Ishikawa (cell line): ENCODE results near the gene SBNO2.
A peak's percentile ranks its signal among the peaks of the same experiment; 100 is the strongest.

Experiments
- CEBPB ChIP-seq: IDR thresholded peaks from 2 replicates; pipeline ENCODE4 v1.6.1; 2012
- CREB1 ChIP-seq: IDR thresholded peaks from 2 replicates; pipeline ENCODE4 v1.6.1; 2012; ENCODE audit warnings: low read depth
- EGR1 ChIP-seq: IDR thresholded peaks from 2 replicates; pipeline ENCODE4 v1.6.1; 2012
- EP300 ChIP-seq: IDR thresholded peaks from 2 replicates; pipeline ENCODE4 v1.6.1; 2012; ENCODE audit warnings: borderline replicate concordance
- FOXM1 ChIP-seq: IDR thresholded peaks from 2 replicates; pipeline ENCODE4 v1.6.1; 2012; ENCODE audit warnings: low read depth, borderline replicate concordance
- NFIC ChIP-seq: IDR thresholded peaks from 2 replicates; pipeline ENCODE4 v1.6.1; 2012
- RAD21 ChIP-seq: IDR thresholded peaks from 2 replicates; pipeline ENCODE4 v1.6.1; 2012; ENCODE audit warnings: low read depth
- TAF1 ChIP-seq: IDR thresholded peaks from 2 replicates; pipeline ENCODE4 v1.6.1; 2012; ENCODE audit warnings: low read depth, mild to moderate bottlenecking
- TCF12 ChIP-seq: IDR thresholded peaks from 2 replicates; pipeline ENCODE4 v1.6.1; 2012; ENCODE audit warnings: low read depth
- TEAD4 ChIP-seq: IDR thresholded peaks from 2 replicates; pipeline ENCODE4 v1.6.1; 2012
- YY1 ChIP-seq: IDR thresholded peaks from 2 replicates; pipeline ENCODE4 v1.6.1; 2012; ENCODE audit warnings: low read depth
- ZBTB7A ChIP-seq: IDR thresholded peaks from 2 replicates; pipeline ENCODE4 v1.6.1; 2012; ENCODE audit warnings: low read depth
- TF ChIP-seq, protein P1 (sequence below): IDR thresholded peaks from 2 replicates; pipeline ENCODE4 v1.6.1; 2012; ENCODE audit warnings: low read depth, mild to moderate bottlenecking
- TF ChIP-seq, protein P2 (sequence below): IDR thresholded peaks from 2 replicates; pipeline ENCODE4 v1.6.1; 2012
- TF ChIP-seq, protein P3 (sequence below): IDR thresholded peaks from 2 replicates; pipeline ENCODE4 v1.6.1; 2012

SBNO2 gene

DNA sequence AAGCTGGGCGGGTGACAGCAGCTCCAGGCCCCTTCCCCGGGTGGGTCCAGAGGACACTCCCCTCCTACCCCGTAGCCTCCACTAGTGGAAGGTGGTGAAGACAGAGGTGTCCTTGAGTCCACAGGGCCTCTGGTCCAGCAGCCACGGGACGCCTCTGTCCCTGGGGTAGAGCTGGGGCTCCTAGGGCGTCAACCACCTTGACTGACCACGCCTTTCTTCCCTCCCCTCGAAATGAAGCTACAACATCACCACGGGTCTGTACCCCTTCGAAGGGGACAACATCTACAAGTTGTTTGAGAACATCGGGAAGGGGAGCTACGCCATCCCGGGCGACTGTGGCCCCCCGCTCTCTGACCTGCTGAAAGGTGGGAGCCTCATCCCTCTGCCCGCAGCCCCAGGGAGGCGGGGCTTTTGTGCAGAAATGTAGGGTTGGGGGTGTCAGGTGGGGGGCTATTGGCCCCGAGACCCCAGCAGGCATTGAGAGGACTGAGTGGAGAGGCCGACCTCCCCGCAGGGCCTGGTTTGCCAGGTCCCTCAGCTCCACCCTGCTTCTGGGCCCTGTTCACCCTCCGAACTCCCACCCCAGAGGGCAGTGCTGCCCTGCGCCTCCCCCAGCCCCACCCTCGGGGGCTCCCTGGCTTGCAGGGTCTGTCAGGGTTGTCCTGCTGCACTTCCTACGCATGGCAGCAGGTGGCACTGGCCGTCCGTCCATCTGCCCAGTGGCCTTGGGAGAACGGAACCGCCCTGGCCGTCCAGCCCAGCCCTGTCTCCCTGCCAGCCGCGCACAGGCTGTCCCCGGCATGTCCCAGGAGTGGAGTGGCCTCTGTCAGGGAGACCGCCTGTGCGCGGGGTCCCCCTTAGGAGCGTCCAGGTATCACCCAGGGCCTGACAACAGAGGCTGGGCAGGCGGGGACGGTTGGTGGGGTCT lies 47.2 kb upstream of the SBNO2 start:
- TF ChIP-seq ZBTB7A (no peak), RAD21 (peak; percentile 54), TAF1 (no peak)

DNA sequence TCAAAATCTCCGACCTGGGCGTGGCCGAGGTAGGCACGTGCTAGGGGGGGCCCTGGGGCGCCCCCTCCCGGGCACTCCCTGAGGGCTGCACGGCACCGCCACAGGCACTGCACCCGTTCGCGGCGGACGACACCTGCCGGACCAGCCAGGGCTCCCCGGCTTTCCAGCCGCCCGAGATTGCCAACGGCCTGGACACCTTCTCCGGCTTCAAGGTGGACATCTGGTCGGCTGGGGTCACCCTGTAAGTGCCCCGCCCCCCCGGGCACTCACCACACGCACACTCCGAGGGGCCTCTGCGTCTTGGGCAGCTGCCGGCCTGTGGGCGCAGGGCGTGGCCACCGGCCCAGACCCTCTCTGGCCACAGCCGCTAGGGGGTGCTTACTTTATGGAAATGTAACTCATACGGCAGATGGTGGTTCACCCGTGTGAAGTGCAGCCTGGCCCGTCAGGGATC lies 46.4 kb upstream of the SBNO2 start:
- TF ChIP-seq NFIC, result no peak

DNA sequence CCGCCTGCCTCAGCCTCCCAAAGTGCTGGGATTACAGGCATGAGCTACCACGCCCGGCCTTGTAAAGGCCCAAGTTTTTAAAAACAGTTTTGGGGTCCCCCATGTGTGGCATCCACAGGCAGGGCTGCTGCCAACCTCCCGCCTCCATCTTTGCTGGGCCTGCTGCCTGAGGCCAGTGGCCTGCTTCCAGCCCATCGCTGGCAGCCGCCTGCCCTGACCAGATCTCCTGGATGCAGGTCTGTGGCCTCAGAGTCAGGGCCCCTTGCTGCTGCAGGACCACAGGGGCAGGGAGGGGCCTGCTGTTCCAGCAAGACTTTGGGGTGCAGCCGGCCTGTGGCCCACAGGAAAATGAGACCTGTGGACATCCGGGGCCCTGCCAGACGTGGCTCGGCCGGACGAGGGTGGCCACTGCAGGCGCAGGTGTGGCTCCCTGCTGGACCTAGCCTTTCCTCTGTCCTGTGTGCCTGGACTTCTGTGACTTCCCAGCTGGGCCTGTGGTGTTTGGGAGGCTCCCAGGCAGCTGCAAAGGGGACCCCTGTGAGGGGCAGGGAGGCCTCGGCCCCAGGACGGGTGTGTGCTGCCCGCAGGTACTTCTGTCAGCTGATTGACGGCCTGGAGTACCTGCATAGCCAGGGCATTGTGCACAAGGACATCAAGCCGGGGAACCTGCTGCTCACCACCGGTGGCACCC lies 45.9 kb upstream of the SBNO2 start:
- TF ChIP-seq, protein P1, sequence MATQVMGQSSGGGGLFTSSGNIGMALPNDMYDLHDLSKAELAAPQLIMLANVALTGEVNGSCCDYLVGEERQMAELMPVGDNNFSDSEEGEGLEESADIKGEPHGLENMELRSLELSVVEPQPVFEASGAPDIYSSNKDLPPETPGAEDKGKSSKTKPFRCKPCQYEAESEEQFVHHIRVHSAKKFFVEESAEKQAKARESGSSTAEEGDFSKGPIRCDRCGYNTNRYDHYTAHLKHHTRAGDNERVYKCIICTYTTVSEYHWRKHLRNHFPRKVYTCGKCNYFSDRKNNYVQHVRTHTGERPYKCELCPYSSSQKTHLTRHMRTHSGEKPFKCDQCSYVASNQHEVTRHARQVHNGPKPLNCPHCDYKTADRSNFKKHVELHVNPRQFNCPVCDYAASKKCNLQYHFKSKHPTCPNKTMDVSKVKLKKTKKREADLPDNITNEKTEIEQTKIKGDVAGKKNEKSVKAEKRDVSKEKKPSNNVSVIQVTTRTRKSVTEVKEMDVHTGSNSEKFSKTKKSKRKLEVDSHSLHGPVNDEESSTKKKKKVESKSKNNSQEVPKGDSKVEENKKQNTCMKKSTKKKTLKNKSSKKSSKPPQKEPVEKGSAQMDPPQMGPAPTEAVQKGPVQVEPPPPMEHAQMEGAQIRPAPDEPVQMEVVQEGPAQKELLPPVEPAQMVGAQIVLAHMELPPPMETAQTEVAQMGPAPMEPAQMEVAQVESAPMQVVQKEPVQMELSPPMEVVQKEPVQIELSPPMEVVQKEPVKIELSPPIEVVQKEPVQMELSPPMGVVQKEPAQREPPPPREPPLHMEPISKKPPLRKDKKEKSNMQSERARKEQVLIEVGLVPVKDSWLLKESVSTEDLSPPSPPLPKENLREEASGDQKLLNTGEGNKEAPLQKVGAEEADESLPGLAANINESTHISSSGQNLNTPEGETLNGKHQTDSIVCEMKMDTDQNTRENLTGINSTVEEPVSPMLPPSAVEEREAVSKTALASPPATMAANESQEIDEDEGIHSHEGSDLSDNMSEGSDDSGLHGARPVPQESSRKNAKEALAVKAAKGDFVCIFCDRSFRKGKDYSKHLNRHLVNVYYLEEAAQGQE, result no peak
- TF ChIP-seq YY1, result no peak
- no peak for TF ChIP-seq NFIC
- TF ChIP-seq ZBTB7A, result no peak
- TF ChIP-seq, protein P2, sequence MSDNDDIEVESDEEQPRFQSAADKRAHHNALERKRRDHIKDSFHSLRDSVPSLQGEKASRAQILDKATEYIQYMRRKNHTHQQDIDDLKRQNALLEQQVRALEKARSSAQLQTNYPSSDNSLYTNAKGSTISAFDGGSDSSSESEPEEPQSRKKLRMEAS, result no peak
- no peak for TF ChIP-seq CEBPB
- no peak for TF ChIP-seq FOXM1
- no peak for TF ChIP-seq TCF12
- TF ChIP-seq RAD21, result no peak
- TF ChIP-seq TEAD4, result no peak
- TF ChIP-seq EP300, result no peak
- no peak for TF ChIP-seq EGR1
- no peak for TF ChIP-seq CREB1
- no peak for TF ChIP-seq TAF1
- TF ChIP-seq, protein P3, sequence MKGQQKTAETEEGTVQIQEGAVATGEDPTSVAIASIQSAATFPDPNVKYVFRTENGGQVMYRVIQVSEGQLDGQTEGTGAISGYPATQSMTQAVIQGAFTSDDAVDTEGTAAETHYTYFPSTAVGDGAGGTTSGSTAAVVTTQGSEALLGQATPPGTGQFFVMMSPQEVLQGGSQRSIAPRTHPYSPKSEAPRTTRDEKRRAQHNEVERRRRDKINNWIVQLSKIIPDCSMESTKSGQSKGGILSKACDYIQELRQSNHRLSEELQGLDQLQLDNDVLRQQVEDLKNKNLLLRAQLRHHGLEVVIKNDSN, result no peak

DNA sequence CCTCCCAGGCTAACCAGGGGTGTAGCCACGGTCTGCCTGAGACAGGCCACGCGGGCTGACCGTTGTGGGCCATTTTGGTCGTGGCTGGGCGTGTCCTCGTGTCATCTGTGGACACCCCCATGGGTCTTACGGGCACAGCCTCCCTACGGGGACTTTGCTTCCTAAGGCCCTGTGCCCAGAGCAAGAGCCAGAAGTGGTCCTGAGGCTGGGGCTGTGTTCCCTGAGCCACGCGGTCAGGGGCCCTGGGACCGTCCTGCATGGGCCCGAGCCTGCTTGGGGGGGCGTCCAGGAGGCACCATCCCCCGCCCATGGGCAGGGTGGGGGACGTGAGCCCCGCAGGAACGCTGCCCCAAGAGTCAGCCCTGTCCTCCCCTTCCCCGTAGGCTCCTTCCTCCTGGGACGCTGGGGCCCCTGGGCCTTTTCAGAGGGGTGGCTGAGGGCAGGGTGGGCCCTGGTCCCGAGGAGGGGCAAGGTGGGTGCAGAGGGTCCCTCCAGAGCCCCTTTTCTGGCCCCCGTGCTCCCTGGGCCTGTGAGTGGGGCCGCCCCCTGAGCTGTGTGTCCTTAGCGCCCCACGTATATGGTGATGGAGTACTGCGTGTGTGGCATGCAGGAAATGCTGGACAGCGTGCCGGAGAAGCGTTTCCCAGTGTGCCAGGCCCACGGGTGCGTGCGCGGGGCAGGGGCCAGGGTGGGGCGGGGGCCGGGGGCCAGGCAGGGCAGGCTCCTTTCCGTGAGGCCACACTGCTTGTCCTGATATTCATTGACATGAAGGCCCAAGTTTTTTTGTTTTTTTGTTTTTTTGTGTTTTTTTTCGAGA lies 44.9 kb upstream of the SBNO2 start:
- no peak for TF ChIP-seq RAD21
- no peak for TF ChIP-seq EGR1
- TF ChIP-seq ZBTB7A, result no peak
- TF ChIP-seq YY1, result no peak
- TF ChIP-seq, protein P3, result no peak
- TF ChIP-seq, protein P1, result no peak
- no peak for TF ChIP-seq CREB1

DNA sequence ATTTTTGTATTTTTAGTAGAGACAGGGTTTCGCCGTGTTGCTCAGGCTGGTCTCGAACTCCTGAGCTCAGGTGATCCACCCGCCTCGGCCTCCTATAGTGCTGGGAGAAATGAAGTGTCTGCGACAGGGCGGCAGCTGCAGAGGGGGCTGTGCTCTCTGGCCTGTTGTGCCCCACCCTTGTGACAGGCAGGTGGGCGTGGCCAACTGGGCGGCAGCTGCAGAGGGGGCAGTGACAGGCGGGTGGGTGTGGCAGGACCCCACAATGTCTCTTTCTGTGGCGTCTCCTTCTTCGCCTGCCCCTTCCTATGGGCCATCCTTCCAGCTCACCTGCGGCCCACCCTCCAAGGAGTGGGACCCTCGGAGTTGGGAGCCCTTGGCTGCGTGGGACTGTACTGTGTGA lies 43.3 kb upstream of the SBNO2 start:
- no peak for TF ChIP-seq TCF12
- no peak for TF ChIP-seq RAD21
- TF ChIP-seq NFIC, result no peak
- TF ChIP-seq CREB1, result no peak
- no peak for TF ChIP-seq ZBTB7A
- no peak for TF ChIP-seq YY1
- TF ChIP-seq, protein P2, result no peak
- TF ChIP-seq, protein P1, result no peak
- TF ChIP-seq EGR1, result no peak
